Activated T-cell treated with anti-CD3 and anti-CD28 coated beads, Interleukin-2, amount 50 U/mL, for 48 hours (primary cell): ENCODE data around the gene PLPPR3.
"Not testable (repeated sequence)": the region's sequence is repeated elsewhere in the genome, so short reads cannot be mapped to it uniquely, and the experiment has no call there.

Source experiments
- DNase-seq, 2 experiments: peaks; one replicate each; pipeline ENCODE4 v3.0.0-alpha.2; 2020

The PLPPR3 gene

GRCh38 chr19:853614-854220 is 32.0 kb upstream of the PLPPR3 start:
- DNase-seq: not testable (repeated sequence)

GRCh38 chr19:853014-853585 is 31.3 kb upstream of the PLPPR3 start:
- DNase-seq: no peak

- no peak for DNase-seq
These were observed 30.6 kb upstream of the PLPPR3 start, which contains the start of gene ELANE for GRCh38 chr19:852136-853013. Gene ELANE, plus strand, starts transcription at chr19:852303. Its CDS starts 26 bp downstream, at chr19:852329.

GRCh38 chr19:850979-851335 is 29.2 kb upstream of the PLPPR3 start:
- DNase-seq: no peak

GRCh38 chr19:850221-850978 is 28.6 kb upstream of the PLPPR3 start:
- no peak for DNase-seq

GRCh38 chr19:849195-849594 is 27.4 kb upstream of the PLPPR3 start:
- DNase-seq: not testable (repeated sequence)

- DNase-seq: no peak
These were observed 26.7 kb upstream of the PLPPR3 start for GRCh38 chr19:848386-848921.

- no peak for DNase-seq
These were observed 24.2 kb upstream of the PLPPR3 start for GRCh38 chr19:845707-846521.

- no peak for DNase-seq
These were observed 22.8 kb upstream of the PLPPR3 start for GRCh38 chr19:844546-844971.

- DNase-seq: no peak
These were observed 22.2 kb upstream of the PLPPR3 start for GRCh38 chr19:843836-844545.

GRCh38 chr19:843180-843835 is 21.6 kb upstream of the PLPPR3 start:
- no peak for DNase-seq

- DNase-seq: not testable (repeated sequence)
These were observed 21.0 kb upstream of the PLPPR3 start for GRCh38 chr19:842802-843179.

- DNase-seq: no peak
These were observed 18.9 kb upstream of the PLPPR3 start, which contains the start of gene PRTN3 for GRCh38 chr19:840519-841206. Gene PRTN3, plus strand, starts transcription at chr19:840999. Its CDS starts 10 bp downstream, at chr19:841009.

GRCh38 chr19:835210-835810 is 13.6 kb upstream of the PLPPR3 start:
- DNase-seq: no peak

GRCh38 chr19:834216-834615 is 12.5 kb upstream of the PLPPR3 start:
- no peak for DNase-seq

- no peak for DNase-seq
These were observed 9.9 kb upstream of the PLPPR3 start for GRCh38 chr19:831407-832369.

GRCh38 chr19:829129-829758 is 7.5 kb upstream of the PLPPR3 start:
- no peak for DNase-seq
